A549 (cell line): ENCODE results near the gene SLC35C1.

Experiments
- ESRRA ChIP-seq: fragments of 150-350 bp; IDR thresholded peaks from 2 replicates; pipeline ENCODE4 v1.6.1; 2014; ENCODE audit warnings: mild to moderate bottlenecking, low read length, borderline replicate concordance
- NR3C1 ChIP-seq: fragments of >200 bp; sonication (Bioruptor Twin); formaldehyde crosslinking; IDR thresholded peaks from 3 replicates; pipeline ENCODE4 v1.6.1; 2017
- POLR2A ChIP-seq: IDR thresholded peaks from 2 replicates; pipeline ENCODE4 v1.6.1; 2012; ENCODE audit warnings: mild to moderate bottlenecking, low read length
- TF ChIP-seq, protein P1 (sequence below): fragments of >200 bp; sonication (Bioruptor Twin); formaldehyde crosslinking; IDR thresholded peaks from 3 replicates; pipeline ENCODE4 v1.5.1; 2016

DNA sequence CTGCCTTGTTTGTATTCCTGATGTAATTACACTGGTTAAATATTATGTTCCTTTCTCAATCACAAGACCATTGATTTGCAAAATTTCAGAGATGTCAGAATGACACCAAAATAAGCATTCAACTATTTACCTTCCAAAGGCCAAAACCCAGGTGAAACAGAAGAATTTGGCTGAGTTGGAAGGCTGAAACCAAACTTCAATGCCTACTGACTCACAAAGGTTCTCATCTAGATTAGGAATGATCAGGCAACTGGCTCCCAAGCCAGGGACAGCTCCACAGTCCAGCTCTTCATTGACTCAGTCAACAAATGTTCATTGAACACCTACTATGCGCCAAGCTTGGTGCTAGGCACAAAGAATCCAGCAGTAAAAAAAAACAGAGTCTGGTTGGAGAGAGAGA is 13.4 kb upstream of the SLC35C1 start:
- TF ChIP-seq, protein P1, sequence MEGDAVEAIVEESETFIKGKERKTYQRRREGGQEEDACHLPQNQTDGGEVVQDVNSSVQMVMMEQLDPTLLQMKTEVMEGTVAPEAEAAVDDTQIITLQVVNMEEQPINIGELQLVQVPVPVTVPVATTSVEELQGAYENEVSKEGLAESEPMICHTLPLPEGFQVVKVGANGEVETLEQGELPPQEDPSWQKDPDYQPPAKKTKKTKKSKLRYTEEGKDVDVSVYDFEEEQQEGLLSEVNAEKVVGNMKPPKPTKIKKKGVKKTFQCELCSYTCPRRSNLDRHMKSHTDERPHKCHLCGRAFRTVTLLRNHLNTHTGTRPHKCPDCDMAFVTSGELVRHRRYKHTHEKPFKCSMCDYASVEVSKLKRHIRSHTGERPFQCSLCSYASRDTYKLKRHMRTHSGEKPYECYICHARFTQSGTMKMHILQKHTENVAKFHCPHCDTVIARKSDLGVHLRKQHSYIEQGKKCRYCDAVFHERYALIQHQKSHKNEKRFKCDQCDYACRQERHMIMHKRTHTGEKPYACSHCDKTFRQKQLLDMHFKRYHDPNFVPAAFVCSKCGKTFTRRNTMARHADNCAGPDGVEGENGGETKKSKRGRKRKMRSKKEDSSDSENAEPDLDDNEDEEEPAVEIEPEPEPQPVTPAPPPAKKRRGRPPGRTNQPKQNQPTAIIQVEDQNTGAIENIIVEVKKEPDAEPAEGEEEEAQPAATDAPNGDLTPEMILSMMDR: no peak
- no peak for TF ChIP-seq ESRRA
- no peak for TF ChIP-seq NR3C1
- TF ChIP-seq POLR2A: no peak
